ENCODE measurements around the gene MEIKIN. TPM values are rescaled to one million over a fixed set of nuclear protein-coding genes. Genes with fewer than 3 reads are reported as not detected.

The MEIKIN gene
- total and polyA plus RNA-seq, 7 donors: 0.77 TPM; not detected in 6

DNA sequence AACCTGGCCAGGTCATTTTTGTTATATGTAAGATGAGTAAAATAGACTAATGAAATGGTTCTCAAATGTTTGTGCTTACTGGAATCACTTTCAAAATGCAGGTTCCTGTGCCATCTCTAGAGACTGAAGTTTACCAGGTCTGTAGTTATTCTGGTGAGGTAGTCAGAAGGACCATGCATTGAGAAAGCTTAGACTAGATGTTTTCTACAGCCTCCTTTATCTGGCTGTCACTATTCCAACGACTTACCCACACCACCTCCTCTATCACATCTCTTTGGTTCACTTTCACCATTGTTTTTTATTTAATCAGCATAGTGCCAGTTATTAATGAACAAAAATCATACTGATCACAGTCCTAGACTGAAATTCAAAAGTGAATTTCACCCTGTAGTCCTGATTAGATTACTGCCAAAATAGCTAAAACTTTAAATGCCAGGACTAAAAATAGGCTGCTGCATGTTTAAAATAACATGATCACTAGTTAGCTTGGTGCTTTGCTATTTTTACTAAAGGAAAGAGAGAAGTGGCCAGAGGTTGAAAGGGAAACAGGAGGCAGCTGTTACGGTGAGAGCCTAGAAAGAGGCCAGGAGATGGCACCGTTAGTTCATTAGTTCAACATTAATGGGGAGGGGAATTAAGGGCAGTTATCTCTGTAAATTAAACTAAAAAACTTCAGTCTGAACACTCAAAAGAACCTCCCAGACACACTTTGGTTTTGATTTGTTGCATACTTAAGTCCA is 134.8 kb downstream of the MEIKIN start:
- TF ChIP-seq, protein P1, sequence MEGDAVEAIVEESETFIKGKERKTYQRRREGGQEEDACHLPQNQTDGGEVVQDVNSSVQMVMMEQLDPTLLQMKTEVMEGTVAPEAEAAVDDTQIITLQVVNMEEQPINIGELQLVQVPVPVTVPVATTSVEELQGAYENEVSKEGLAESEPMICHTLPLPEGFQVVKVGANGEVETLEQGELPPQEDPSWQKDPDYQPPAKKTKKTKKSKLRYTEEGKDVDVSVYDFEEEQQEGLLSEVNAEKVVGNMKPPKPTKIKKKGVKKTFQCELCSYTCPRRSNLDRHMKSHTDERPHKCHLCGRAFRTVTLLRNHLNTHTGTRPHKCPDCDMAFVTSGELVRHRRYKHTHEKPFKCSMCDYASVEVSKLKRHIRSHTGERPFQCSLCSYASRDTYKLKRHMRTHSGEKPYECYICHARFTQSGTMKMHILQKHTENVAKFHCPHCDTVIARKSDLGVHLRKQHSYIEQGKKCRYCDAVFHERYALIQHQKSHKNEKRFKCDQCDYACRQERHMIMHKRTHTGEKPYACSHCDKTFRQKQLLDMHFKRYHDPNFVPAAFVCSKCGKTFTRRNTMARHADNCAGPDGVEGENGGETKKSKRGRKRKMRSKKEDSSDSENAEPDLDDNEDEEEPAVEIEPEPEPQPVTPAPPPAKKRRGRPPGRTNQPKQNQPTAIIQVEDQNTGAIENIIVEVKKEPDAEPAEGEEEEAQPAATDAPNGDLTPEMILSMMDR (IDR thresholded peaks at IDR 0.05): peak; percentile 43
- WGBS, 3 donors: 2 to 6% (median 5%) methylated on average over 3 of the region's 3 CpGs
- Histone ChIP-seq H3K4me3 (peak overlapping the region; percentile 12), H3K9me3 (no peaks in the 10 kb centered on the region), H3K27ac (peak overlapping the region; percentile 53), H3K4me1 (peaks cover 31% of the 10 kb centered on the region), H3K27me3 (ENCODE audit: insufficient read depth in 3 of 3, low read length in 2 of 3) (no peaks in the 10 kb centered on the region), H3K36me3 (ENCODE audit: insufficient read depth in 1 of 2, low read depth in 1 of 2) (no peaks in the 10 kb centered on the region)
- ATAC-seq (peak; percentile 79 to 94 (median 84)), DNase-seq (no peak)
- intact Hi-C loops (cut with DNase I): loop anchor here (1.0 to 5.0 kb wide), 2 partner anchors 197 to 198 kb away; no protein-coding TSS in a partner anchor

GRCh38 chr5:131796793-131797693 is 148.4 kb downstream of the MEIKIN start, which contains the start of gene FNIP1:
TSS of gene FNIP1 (minus strand) at chr5:131797017. CDS start at chr5:131796921, 96 bp downstream.
- peak within 1 kb of the TSS; percentile 93 for H3K4me3 ChIP-seq
- H3K27me3 ChIP-seq (ENCODE audit: insufficient read depth in 3 of 3, low read length in 2 of 3): no peaks in the 10 kb centered on the region
- DNase-seq: peak; percentile 100
- TF ChIP-seq, protein P1 (IDR thresholded peaks at IDR 0.05): no peak
- peaks cover 45% of the 10 kb centered on the region for H3K4me1 ChIP-seq
- H3K36me3 ChIP-seq (ENCODE audit: insufficient read depth in 1 of 2, low read depth in 1 of 2): peaks cover 0 to 6% of the 10 kb centered on the region in 2 donors
- WGBS, 3 donors: 0% methylated on average over 76 to 79 of the region's 79 CpGs
- no peaks in the 10 kb centered on the region for H3K9me3 ChIP-seq
- ATAC-seq: peak; percentile 93 to 98 (median 95)
- intact Hi-C loops (cut with DNase I): loop anchor here (5.0 to 10.0 kb wide), 3 partner anchors 40 to 165 kb away; no protein-coding TSS in a partner anchor
- H3K27ac ChIP-seq: peak within 1 kb of the TSS; percentile 100

DNA sequence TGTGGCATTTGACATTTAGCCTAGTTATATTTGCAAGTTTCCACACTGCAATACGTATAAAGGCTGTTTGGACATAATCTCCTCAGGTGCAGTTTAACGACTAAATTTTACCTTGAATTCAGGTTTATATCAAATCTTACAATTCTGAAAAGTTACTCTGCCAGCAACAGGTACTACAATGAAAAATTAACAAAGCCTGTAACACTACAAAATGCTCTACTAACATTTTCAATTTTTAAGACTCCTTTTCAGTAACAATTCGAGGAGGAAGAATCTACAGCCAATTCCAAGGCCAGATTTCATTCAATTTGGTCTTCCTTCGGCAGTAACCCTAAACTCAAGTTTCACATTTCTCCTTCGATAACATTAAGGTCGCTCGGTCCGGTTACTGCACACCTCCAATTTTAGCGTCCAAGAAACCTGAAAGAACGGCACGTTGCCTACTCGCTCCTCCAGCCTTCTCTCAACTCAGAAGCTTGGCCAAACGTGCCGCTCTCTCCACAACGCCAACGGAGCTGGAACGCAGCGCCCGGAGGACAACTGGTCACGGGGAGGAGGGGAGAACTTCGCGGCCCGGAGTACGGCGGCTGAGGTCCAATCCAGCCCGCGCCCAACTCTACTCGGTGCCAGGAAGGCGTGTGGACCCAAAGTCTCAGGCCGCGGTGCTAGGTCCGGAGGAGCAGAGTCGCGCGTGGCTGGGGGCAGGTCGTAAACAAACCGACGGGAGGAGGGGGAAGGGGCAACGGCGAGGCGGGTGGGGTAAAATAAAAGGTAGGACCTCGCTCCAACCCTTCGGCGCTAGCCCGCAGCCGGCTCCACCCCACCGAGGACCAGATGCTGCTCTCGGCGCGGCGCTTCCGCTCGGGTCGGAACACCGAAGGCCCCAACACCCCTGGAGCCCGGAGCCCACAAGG is 149.3 kb downstream of the MEIKIN start:
- TF ChIP-seq, protein P1 (IDR thresholded peaks at IDR 0.05): no peak

DNA sequence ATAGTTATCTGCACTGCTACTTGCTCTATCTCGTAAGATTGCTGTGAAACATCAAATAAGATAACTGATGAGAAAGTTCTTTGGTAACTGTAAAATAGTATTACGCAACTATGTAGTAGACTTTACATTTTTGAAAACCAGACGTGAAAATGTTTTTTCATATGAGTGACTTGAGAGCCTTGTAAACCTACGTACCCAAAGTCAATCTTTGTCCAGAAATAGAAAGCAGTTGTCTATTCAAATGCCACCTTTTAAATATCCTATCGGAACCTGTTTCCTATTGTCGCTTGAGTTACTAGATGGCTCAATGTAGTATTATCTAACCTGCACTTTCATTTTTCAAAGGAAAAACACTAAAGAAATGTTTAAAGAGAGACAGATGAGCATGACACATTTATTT is 150.2 kb downstream of the MEIKIN start:
- ATAC-seq (no peak), DNase-seq (no peak)
- Histone ChIP-seq H3K36me3 (ENCODE audit: insufficient read depth in 1 of 2, low read depth in 1 of 2) (peaks cover 0 to 6% of the 10 kb centered on the region in 2 donors), H3K27ac (peak overlapping the region; percentile 100), H3K4me3 (peak overlapping the region; percentile 93), H3K27me3 (ENCODE audit: insufficient read depth in 3 of 3, low read length in 2 of 3) (no peaks in the 10 kb centered on the region), H3K9me3 (no peaks in the 10 kb centered on the region), H3K4me1 (peaks cover 55% of the 10 kb centered on the region)
- TF ChIP-seq, protein P1 (IDR thresholded peaks at IDR 0.05): no peak
- intact Hi-C loops (cut with DNase I): loop anchor here (5.0 to 10.0 kb wide), 3 partner anchors 38 to 163 kb away; no protein-coding TSS in a partner anchor
- WGBS, 3 donors: 32 to 40% (median 36%) methylated on average over 6 of the region's 6 CpGs

More for the DNA sequence above, 149.3 kb downstream of the MEIKIN start:
- WGBS, 3 donors: 0 to 1% (median 1%) methylated on average over 51 to 56 of the region's 56 CpGs
- H3K27me3 ChIP-seq (ENCODE audit: insufficient read depth in 3 of 3, low read length in 2 of 3): no peaks in the 10 kb centered on the region
- DNase-seq (peak; percentile 84 to 95), ATAC-seq (peak; percentile 76 to 86 (median 80))
- peak overlapping the region; percentile 100 for H3K27ac ChIP-seq
- no peaks in the 10 kb centered on the region for H3K9me3 ChIP-seq
- intact Hi-C loops (cut with DNase I): loop anchor here (5.0 to 10.0 kb wide), 3 partner anchors 39 to 164 kb away; no protein-coding TSS in a partner anchor
- H3K4me3 ChIP-seq: peak overlapping the region; percentile 93
- H3K4me1 ChIP-seq: peaks cover 54% of the 10 kb centered on the region
- peaks cover 0 to 6% of the 10 kb centered on the region in 2 donors for H3K36me3 ChIP-seq (ENCODE audit: insufficient read depth in 1 of 2, low read depth in 1 of 2)
